Breast epithelium (tissue), 4 donors: ENCODE data around the gene ATXN1L. TPM values are rescaled to one million over a fixed set of nuclear protein-coding genes. Genes with fewer than 3 reads are reported as not detected.

Experiments used
- DNase-seq, 2 donors: peaks; one replicate each; pipeline ENCODE4 v3.0.0-alpha.2; 2019; ENCODE audit warnings: low spot score in 2 of 2
- H3K27ac ChIP-seq, 2 donors: fragments of 200-600 bp; sonication (generic) in 1 of 2; one replicate each; pipeline ENCODE4 v1.5.1; 2016 to 2019; ENCODE audit warnings: mild to moderate bottlenecking in 1 of 2
- H3K27me3 ChIP-seq, 2 donors: fragments of 200-600 bp; sonication (generic) in 1 of 2; one replicate each; pipeline versions ENCODE4 v1.5.1 to v1.6.0; 2017 to 2019; ENCODE audit warnings: control low read depth in 1 of 2, mild to moderate bottlenecking in 1 of 2
- H3K36me3 ChIP-seq: fragments of 200-600 bp; one replicate; pipeline ENCODE4 v1.5.1; 2019
- H3K4me1 ChIP-seq, 2 donors: fragments of 200-600 bp; sonication (generic); one replicate each; pipeline ENCODE4 v1.5.1; 2016 to 2019; ENCODE audit warnings: control low read depth in 1 of 2
- H3K4me3 ChIP-seq, 3 donors: fragments of 200-600 bp; sonication (generic); 1 replicate in 2 of 3; 2 replicates in 1 of 3; pipeline ENCODE4 v1.5.1; 2016 to 2019; ENCODE audit warnings: mild to moderate bottlenecking in 3 of 3, moderate library complexity in 2 of 3
- H3K9me3 ChIP-seq, 2 donors: fragments of 200-600 bp; sonication (generic) in 1 of 2; one replicate each; pipeline ENCODE4 v1.5.1; 2016 to 2019; ENCODE audit warnings: control low read depth in 1 of 2
- CTCF ChIP-seq, 3 donors: fragments of 450-650 bp; IDR thresholded peaks; one replicate each; pipeline ENCODE4 v1.5.1; 2016 to 2017; ENCODE audit warnings: antibody characterized with exemption in 3 of 3, mild to moderate bottlenecking in 3 of 3, moderate library complexity in 3 of 3
- POLR2A ChIP-seq: fragments of 450-650 bp; IDR thresholded peaks from one replicate; pipeline ENCODE4 v1.6.1; 2016; ENCODE audit warnings: antibody characterized with exemption, mild to moderate bottlenecking, moderate library complexity
- POLR2AphosphoS5 ChIP-seq, 3 donors: sonication (generic); formaldehyde crosslinking; IDR thresholded peaks; one replicate each; pipeline ENCODE4 v1.6.1; 2017; ENCODE audit warnings: antibody characterized with exemption in 3 of 3
- intact Hi-C: fragments of 100-400 bp; cut with DNase I; formaldehyde crosslinking; loops from one replicate; pipeline ENCODE4 v1.15.1; 2023; ENCODE audit warnings: low total_unique reads
- total RNA-seq, 3 donors: library from RNA; depleted of rRNA; stranded (reverse); fragments of >200 nt; gene quantifications; one replicate each; pipeline ENCODE4 v1.1.0, GENCODE V29; 2016

Gene ATXN1L
- total RNA-seq, 3 donors from 2014 or later: 19.3 to 41.1 (median 28.0) TPM

GRCh38 chr16:71854369-71854948, 8.7 kb downstream of the ATXN1L start:
- intact Hi-C loops: no loop called here
- Histone ChIP-seq H3K9me3 (no peaks in the 10 kb centered on the region), H3K27ac (peak overlapping the region in 1 of 2 donors; percentile 18), H3K4me3 (no peak overlapping the region), H3K4me1 (peaks cover 0 to 5% of the 10 kb centered on the region in 2 donors), H3K27me3 (no peaks in the 10 kb centered on the region), H3K36me3 (peaks cover 3% of the 10 kb centered on the region)
- no peak for DNase-seq
- TF ChIP-seq CTCF (IDR thresholded peaks at IDR 0.05) (no peak), POLR2A (no peak), POLR2AphosphoS5 (IDR thresholded peaks at IDR 0.05) (no peak)

- intact Hi-C loops: no loop called here
- no peak for DNase-seq
- H3K4me1 ChIP-seq: peaks cover 0 to 5% of the 10 kb centered on the region in 2 donors
- no peaks in the 10 kb centered on the region for H3K36me3 ChIP-seq
- no peaks in the 10 kb centered on the region for H3K27me3 ChIP-seq
- no peak overlapping the region for H3K4me3 ChIP-seq
- H3K27ac ChIP-seq: no peak overlapping the region
- no peaks in the 10 kb centered on the region for H3K9me3 ChIP-seq
- TF ChIP-seq POLR2A (no peak), POLR2AphosphoS5 (IDR thresholded peaks at IDR 0.05) (no peak), CTCF (IDR thresholded peaks at IDR 0.05) (no peak)
Observed at GRCh38 chr16:71855937-71856662, 10.3 kb downstream of the ATXN1L start.

- Histone ChIP-seq H3K27me3 (no peaks in the 10 kb centered on the region), H3K9me3 (no peaks in the 10 kb centered on the region), H3K36me3 (no peaks in the 10 kb centered on the region), H3K27ac (no peak overlapping the region), H3K4me3 (no peak overlapping the region), H3K4me1 (peaks cover 0 to 5% of the 10 kb centered on the region in 2 donors)
- DNase-seq: no peak
- no peak for TF ChIP-seq POLR2AphosphoS5 (IDR thresholded peaks at IDR 0.05)
- no peak for TF ChIP-seq POLR2A
- no peak for TF ChIP-seq CTCF (IDR thresholded peaks at IDR 0.05)
- intact Hi-C loops: no loop called here
Observed at GRCh38 chr16:71859762-71860521, 14.2 kb downstream of the ATXN1L start.

GRCh38 chr16:71863995-71864394, 18.2 kb downstream of the ATXN1L start:
- no peak for DNase-seq
- no peaks in the 10 kb centered on the region for H3K36me3 ChIP-seq
- peaks cover 0 to 2% of the 10 kb centered on the region in 2 donors for H3K4me1 ChIP-seq
- H3K4me3 ChIP-seq: no peak overlapping the region
- no peaks in the 10 kb centered on the region for H3K9me3 ChIP-seq
- H3K27me3 ChIP-seq: no peaks in the 10 kb centered on the region
- H3K27ac ChIP-seq: no peak overlapping the region
- no peak for TF ChIP-seq POLR2A
- TF ChIP-seq CTCF (IDR thresholded peaks at IDR 0.05): no peak
- TF ChIP-seq POLR2AphosphoS5 (IDR thresholded peaks at IDR 0.05): no peak
- intact Hi-C loops: no loop called here
